HG03139 (cell line): ENCODE results near the gene FGD4.

Source experiments
- ATAC-seq: cut with Tn5 transposase; IDR thresholded peaks from one replicate; pipeline ENCODE4 v1.9.1; 2021; ENCODE audit not compliant: unreplicated experiment

FGD4 gene

DNA sequence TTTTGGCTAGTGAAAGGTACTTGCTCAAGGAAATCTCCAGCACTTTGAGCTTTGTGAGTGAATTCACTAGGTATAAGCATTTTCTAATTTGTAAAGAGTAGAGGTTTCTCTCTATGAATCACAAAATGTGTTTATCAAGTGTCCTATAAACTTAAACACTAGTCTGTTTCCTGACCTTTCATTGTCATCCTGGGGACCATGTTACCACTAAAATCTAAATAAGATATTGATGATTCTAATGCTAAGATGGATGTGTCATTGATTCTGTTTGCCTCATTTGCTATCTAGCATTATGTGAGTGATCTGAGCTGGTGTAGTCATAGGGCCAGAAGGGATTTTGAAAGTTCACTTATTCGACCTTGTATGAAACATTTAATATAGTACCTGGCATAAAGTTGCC, 199.3 kb downstream of the FGD4 start:
- ATAC-seq, result no peak

- no peak for ATAC-seq
These were observed 201.3 kb downstream of the FGD4 start for GRCh38 chr12:32600681-32601080.

GRCh38 chr12:32603071-32603470, 203.7 kb downstream of the FGD4 start:
- no peak for ATAC-seq

- no peak for ATAC-seq
These were observed 204.5 kb downstream of the FGD4 start for GRCh38 chr12:32603858-32604257.

GRCh38 chr12:32604565-32604964, 205.2 kb downstream of the FGD4 start:
- ATAC-seq, result no peak

GRCh38 chr12:32605326-32606095, 206.2 kb downstream of the FGD4 start:
- ATAC-seq, result no peak

DNA sequence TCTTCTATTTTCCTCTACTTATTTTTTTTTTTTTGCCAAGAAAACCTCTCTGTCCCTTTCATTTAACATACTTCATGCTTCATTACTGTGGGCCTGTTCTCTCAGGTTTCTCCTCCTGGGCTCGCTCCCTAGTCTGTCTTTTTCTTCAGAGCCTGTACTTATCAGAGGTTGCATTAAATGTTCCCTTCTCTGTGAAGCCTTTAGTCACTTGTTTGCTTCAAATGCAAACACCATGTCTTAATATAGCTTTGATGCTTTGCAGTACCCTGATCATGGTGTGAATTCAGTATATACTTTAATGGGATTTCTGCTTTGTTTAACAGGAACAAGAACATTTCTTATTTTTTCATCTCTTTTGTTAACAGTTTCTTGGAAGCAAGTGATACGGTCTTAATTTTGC, 207.1 kb downstream of the FGD4 start:
- no peak for ATAC-seq

DNA sequence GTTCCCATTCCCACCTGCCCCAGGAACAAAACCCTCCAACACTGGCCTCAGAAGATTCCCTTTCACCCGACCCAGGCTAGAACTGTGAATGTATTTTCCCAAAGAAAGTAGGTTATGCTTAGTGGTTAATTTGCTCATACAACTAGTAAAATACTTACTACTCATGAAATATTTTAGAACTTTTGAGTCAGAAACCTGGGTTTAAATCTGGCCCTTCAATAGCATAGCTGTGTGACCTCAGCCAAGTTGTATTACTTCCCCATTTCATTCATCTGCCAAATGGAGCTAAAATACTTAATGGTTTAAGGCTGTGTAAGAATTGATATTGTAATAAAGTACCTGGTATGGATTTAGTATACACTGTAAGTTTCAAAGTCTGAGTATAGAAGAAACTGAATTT, 210.6 kb downstream of the FGD4 start:
- ATAC-seq, result no peak

DNA sequence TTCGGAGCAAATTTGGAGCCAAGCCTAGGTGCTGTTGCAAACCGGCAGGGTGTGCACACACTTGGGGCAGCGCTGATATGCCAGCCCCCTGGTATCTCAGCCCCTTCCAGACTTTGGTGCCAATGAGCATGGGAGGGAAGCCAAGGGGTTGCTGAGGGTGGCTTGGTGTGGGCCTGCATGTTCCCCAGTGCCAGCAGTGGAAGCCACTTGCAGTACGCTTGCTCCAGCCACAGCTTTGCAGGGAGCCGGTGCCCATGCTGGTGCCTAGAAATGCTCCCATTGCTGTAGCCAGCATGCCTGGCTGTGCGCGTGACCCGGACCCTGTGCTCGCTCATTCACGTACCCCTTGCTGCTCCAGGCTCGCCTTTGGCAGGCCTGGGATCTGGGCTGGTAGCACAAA, 212.6 kb downstream of the FGD4 start:
- ATAC-seq, result no peak

DNA sequence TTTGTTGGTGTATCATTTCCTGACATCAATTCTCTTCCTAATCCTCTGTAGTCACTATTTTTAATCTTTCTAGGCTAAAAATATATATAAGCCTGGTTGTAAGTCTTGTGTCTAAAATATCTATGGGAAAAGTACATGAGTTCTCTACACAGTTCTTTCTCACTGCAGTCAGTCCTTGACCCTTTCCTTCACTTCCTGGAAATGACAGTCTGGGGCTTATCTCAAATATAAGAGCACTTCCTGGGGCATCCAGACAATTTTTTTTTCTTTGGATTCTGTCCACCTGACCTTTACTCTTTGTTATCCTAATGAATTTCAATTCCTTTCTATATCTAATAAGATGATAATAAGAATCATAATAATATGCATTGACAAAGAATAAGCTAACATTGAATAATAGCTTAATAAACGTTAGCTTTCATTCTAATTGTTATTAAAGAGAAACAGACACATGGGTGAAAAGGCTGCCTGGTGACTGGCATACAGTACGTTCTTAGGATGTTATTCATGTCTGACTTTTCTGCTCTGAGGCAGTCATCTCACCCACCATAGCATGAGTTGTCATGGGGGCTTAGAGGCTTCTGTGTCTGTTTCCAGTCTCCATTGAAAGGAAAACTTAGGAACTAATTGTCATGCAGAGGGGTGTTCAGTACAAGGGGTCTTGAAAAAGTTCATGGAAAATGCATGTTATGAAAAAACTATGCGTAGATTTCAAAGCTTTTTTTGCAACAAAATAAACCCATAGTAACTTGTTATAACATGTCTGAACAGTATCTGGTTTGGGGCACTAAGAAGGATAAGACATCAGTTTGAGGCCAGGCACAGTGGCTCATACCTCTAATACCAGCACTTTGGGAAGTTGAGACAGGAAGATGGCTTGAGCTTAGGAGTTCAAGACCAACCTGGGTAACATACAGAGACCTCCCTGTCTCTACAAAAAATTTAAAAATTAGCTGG, 213.6 kb downstream of the FGD4 start:
- no peak for ATAC-seq

DNA sequence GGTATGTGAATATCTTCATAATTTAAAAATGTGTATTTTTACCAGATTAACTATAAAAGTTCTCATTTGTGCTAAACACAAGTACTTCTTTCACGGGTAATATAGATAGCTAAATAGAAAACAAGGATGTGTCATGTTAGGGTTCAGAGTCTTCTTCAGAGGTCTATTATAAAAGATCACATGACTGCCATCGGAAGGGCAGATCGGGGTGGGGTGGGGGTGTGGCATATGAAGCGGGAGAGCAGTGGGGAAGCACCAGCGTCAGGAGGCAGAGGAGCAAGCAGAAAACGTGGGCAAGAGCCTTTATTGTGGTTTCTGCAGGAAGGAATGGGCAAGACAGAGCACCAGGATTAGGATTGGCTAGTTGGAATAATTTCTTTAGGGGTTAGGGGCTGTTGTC, 216.1 kb downstream of the FGD4 start:
- ATAC-seq, result no peak

- ATAC-seq, result no peak
These were observed 218.2 kb downstream of the FGD4 start for GRCh38 chr12:32617534-32617933.

DNA sequence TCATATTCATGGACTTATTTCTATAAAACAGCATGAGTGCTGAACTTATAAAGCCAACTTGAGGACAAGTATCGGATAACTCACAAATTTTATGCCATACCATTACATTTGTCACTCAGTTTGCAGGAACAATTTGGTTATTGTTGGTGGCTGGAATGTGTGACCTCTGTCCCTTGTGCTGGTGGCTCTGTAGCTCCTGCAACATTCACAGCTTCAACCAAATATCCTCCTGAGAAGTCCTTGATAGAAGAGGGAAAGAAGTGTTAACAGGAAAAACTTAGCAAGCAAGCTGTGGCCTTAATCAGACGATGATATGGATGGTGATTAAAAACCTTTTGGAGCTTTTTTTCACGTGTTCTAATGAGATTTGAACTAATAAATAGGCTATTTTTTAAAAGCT, 218.8 kb downstream of the FGD4 start:
- ATAC-seq, result no peak

GRCh38 chr12:32627976-32628375, 228.6 kb downstream of the FGD4 start:
- no peak for ATAC-seq

DNA sequence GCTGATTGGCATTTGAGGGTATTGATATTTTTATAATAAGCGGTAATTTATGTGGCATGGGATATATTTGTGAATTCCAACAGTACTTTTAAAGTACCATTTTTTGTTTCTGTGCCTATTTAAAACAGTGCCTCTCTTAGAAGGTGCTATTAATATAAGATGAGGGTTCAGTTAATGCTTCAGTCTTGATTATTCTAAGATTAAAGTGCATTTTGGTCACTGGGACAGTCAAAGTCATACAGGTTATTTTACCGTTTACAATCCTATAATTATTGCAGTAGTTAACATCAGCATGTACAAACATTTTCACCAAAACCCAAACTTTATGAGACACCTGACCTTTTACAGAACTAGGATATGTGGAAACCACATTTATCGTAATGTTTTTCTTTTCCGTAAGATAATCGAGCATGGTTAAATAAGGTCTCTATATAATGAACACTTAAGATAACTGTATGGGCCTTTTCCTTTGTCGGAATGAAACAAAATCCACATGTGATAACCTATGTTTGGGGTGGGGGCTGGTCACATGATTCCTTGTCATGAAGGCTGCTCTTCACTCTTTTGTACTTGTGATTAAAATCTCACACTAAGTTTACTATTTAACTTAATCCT, 242.0 kb downstream of the FGD4 start:
- no peak for ATAC-seq

- no peak for ATAC-seq
These were observed 245.1 kb downstream of the FGD4 start for GRCh38 chr12:32644431-32644830.

DNA sequence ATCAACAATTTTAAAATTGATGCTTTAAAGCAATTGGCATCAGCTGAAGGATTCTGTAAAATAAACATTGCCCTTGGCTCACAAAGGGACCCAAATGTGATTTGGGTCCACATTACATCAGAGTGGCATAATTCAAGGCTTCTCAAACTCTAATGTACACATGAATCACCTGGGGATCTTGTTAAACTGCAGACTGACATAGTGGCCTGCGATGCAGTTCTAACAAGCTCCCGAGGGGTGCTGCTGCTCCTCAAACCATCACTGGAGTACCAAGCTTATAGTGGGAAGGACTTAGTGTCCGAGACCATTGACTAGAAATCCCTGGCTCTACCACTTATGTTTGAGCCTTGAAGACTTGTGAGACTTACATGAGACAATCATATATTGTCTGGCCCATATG, 247.9 kb downstream of the FGD4 start:
- no peak for ATAC-seq

GRCh38 chr12:32650508-32650907, 251.2 kb downstream of the FGD4 start:
- ATAC-seq, result no peak

DNA sequence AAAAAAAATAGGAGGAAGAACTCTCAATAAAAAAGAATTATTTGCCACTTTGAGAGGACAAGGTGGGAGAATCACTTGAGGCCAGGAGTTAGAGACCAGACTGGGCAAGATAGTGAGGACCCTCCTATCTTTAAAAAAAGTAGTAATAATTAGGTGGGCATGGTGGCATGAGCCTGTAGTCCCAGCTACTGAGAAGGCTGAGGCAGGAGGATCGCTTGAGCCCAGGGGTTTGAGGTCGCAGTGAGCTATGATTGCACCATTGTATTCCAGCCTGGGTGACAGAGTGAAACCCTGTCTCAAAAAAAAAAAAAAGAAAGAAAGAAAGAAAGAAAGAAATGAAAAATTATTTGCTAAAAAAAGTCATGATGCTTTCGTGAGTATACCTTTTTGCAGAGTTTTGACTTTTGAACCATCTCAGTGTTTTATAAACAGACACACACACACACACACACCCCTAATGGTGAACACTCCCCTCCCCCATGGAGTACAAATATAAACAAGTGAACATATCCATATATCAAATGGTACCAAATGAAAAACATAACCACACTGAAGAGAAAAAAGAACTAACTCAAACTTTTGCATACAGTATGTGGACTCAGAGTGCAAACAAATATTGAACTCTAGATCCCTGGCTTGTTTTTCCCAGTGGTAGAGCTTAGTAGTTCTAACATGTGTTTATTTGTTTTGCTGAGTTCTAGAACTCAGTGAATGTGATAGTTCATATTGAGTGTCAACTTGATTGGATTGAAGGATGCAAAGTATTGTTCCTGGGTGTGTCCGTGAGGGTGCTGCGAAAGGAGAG, 252.0 kb downstream of the FGD4 start:
- no peak for ATAC-seq

DNA sequence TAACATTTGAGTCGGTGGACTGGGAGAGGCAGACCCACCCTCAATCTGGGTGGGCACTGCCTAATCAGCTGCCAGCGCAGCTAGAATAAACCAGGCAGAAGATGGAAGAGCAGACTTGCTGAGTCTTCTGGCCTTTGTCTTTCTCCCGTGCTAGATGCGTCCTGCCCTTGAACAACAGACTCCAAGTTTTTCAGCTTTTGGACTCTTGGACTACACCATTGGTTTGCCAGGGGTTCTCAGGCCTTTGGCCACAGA, 252.5 kb downstream of the FGD4 start:
- ATAC-seq, result no peak

DNA sequence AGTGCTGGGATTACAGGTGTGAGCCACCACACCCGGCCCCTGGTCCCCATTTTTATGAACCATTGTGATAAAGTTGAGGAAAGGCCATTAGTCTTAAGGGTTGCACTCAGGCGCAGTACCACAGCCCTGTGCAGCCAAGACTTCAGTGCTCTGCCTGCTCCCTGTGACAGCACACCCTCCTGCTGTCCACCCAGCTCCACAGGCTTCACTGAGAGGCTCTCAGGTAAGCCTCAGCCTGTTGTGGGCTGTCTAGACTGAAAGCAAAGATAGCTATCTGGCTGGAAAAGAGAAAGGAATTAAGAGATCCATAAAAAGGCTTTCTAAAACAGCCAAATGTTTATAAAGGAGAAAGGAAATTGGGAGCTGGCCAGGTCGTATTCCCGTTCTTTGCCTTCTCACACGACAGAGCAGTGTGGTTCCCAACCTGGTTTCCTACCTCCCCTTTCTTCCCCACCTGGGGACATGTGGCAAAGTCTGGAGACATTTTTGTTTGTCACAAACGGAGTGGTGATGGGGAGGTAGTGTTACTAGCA, 260.6 kb downstream of the FGD4 start:
- no peak for ATAC-seq
